Ovary (tissue), 3 donors: ENCODE results near the gene POU2AF1.

Source experiments
- CTCF ChIP-seq, 3 donors: fragments of 450-650 bp in 2 of 3; fragments of 200-600 bp in 1 of 3; IDR thresholded peaks; one replicate each; pipeline versions ENCODE4 v1.5.1 to v1.8.0; 2016 to 2022; ENCODE audit warnings: antibody characterized with exemption in 3 of 3, mild to moderate bottlenecking in 1 of 3
- EP300 ChIP-seq: sonication (generic); formaldehyde crosslinking; IDR thresholded peaks from one replicate; pipeline ENCODE4 v1.6.1; 2017; ENCODE audit warnings: antibody characterized with exemption
- donor health status: DM: no; HTN: no; CAD: no.

DNA sequence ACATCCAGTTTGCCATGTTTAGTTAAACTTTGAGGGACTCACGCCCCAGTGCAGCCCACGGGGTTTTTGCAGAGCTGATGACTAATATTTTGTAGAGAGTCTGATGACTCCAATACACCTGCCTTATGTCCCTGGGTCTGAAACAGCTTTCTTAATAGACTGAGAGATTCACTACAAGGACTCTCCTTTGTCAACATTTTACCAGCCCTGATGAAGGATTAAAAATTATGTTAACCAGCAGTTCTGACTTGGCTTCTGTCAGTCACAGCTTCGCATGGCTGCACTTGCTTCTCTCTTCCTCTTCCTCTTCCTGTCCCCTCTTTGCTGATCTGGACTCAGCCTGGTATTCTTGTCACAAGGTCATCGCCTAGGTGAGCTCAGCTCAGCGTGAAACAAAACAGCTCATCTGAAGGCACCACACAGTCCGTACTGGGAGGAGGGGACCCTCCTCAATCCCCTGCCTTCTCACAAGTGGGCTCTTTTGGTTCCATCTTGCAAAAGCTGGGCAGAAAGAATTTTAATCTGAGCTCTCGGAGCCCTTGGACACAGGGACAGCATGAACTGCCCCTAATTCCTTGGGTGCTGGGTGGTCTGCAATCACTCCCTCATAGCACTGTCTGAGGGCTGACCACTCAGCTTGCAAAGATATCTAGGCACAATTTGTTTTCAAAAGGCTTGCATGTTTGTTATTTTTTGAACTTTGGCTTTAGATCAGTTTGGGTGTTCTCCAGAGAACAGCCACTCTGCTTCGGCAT is 38.1 kb upstream of the POU2AF1 start:
- TF ChIP-seq CTCF (IDR thresholded peaks at IDR 0.05) = no peak
- TF ChIP-seq EP300 = no peak
